ENCODE measurements around the gene TAS1R3. TPM values are rescaled to one million over a fixed set of nuclear protein-coding genes. Genes with fewer than 3 reads are reported as not detected.

The TAS1R3 gene
- total and polyA plus RNA-seq, 2 experiments from 2014 or later = 0.14 TPM; not detected in 1

DNA sequence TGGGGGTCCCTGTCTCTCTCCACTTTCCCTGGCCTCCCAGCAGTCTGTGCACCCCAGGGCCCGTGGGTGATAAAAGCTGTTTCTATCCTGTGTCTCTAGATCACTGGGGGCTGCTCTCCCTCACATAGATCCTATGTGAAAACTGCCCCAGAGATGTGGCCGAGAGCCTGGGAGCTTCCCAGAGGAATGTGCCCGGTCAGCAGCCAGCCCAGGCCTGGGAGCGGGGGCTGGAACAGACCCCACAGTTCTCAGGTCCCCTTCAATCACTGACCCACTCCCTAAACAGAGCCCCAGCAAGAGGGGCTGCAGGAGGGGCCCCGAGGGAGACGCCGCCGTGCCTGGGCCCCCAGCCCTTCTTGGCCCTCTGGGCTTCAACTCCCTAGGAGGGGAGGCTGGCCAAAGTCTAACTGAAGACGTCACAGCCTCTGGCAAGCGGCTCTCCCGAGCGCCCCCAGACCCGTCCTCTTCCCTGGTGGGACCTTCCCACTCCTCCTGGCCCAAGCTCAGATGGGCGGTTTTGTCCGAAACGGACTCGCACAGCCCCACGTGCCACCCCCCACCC lies 26.9 kb downstream of the TAS1R3 start (continued):
- no peak for TF ChIP-seq STAT1 (IDR thresholded peaks at IDR 0.05; ENCODE audit: unreplicated experiment)
- no peak for TF ChIP-seq EZH2 (IDR thresholded peaks at IDR 0.05; ENCODE audit: low read depth, unreplicated experiment)
- TF ChIP-seq ZNF331 (CRISPR knock-in tag; IDR thresholded peaks at IDR 0.05; ENCODE audit: low read depth) = no peak
- no peak for TF ChIP-seq JUNB (IDR thresholded peaks at IDR 0.05; ENCODE audit: unreplicated experiment)
- TF ChIP-seq, protein P1, sequence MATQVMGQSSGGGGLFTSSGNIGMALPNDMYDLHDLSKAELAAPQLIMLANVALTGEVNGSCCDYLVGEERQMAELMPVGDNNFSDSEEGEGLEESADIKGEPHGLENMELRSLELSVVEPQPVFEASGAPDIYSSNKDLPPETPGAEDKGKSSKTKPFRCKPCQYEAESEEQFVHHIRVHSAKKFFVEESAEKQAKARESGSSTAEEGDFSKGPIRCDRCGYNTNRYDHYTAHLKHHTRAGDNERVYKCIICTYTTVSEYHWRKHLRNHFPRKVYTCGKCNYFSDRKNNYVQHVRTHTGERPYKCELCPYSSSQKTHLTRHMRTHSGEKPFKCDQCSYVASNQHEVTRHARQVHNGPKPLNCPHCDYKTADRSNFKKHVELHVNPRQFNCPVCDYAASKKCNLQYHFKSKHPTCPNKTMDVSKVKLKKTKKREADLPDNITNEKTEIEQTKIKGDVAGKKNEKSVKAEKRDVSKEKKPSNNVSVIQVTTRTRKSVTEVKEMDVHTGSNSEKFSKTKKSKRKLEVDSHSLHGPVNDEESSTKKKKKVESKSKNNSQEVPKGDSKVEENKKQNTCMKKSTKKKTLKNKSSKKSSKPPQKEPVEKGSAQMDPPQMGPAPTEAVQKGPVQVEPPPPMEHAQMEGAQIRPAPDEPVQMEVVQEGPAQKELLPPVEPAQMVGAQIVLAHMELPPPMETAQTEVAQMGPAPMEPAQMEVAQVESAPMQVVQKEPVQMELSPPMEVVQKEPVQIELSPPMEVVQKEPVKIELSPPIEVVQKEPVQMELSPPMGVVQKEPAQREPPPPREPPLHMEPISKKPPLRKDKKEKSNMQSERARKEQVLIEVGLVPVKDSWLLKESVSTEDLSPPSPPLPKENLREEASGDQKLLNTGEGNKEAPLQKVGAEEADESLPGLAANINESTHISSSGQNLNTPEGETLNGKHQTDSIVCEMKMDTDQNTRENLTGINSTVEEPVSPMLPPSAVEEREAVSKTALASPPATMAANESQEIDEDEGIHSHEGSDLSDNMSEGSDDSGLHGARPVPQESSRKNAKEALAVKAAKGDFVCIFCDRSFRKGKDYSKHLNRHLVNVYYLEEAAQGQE (IDR thresholded peaks at IDR 0.05; ENCODE audit: unreplicated experiment) = no peak

DNA sequence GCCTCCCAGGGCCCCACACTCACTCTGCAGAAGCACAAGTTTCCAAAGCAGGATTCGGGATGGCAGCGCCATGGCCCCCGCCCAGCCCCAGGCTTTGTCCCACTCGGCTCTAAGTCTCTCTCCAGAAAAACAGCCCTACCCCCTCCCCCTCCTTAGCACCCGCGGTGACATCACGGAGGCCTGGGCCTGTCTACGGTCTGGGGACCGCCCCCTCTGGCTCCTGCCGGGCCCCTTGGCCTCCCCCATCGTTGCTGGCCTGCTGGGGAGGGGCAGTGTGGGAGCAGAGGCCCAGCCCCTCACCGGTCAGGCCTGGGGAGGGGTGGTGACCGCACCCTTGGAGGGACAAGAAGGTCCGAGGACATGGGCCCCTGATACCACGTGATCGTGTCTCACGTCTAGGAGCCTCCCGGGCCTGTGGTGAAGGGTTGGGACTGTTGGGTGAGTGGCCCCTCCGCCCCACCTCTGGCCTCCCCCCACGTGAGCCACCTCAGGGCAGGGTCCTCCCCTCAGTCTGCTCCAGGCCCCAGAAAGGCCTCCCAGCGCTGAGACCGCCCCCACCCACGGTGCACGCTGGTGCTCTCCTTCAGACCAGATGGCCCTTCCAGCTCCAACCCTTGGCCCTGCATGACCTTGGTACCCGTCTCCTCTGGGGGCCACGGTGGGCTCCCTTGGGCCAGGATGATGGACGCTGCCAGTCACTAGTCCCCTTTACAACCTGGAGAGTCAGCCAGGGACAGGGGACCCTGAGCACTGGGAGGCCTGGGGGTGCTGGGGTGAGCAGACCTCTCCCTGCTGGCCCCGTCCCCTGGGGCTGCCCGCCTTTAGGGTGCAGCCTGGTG lies 27.6 kb downstream of the TAS1R3 start, which contains the start of gene MXRA8:
Gene MXRA8 (minus strand): TSS at position 123 of the 839 bp plus-strand sequence. CDS start 51 bp downstream, at position 72.
- TF ChIP-seq CREB1 (CRISPR knock-in tag; IDR thresholded peaks at IDR 0.05; ENCODE audit: low read depth) (peak; percentile 63; the same call in 1 of the 2 replicates), STAT1 (IDR thresholded peaks at IDR 0.05; ENCODE audit: unreplicated experiment) (no peak), JUNB (IDR thresholded peaks at IDR 0.05; ENCODE audit: unreplicated experiment) (no peak)
- DNase-seq (ENCODE audit: low spot score) (peak; percentile 58), ATAC-seq (peak; percentile 34)
- H3K36me3 ChIP-seq (ENCODE audit: insufficient read depth) = no peaks in the 10 kb centered on the region
- H3K4me3 ChIP-seq = peak within 1 kb of the TSS; percentile 35; the same call in 1 of the 2 replicates
- Mint-ChIP-seq H3K27ac (peak within 1 kb of the TSS; percentile 52; the same call in 1 of the 2 replicates), H3K4me1 (peaks cover 31% of the 10 kb centered on the region), H3K36me3 (ENCODE audit: low read depth) (no peaks in the 10 kb centered on the region), H3K9me3 (no peaks in the 10 kb centered on the region; the same call in 2 of the 3 replicates), H3K4me3 (peak within 1 kb of the TSS; percentile 45; the same call in 2 of the 3 replicates), H3K27me3 (ENCODE audit: insufficient read depth, low read depth, poor library complexity) (peaks cover 26% of the 10 kb centered on the region)
- H3K4me2 ChIP-seq = peak within 1 kb of the TSS; percentile 69; the same call in 1 of the 2 replicates
- H4K20me1 ChIP-seq (replicated peaks; ENCODE audit: insufficient read depth) = no peaks in the 10 kb centered on the region
- peaks cover 19% of the 10 kb centered on the region; the same call in 1 of the 2 replicates for H3F3A ChIP-seq (replicated peaks; ENCODE audit: low read depth)
- H3K79me2 ChIP-seq (replicated peaks; ENCODE audit: insufficient read depth) = no peaks in the 10 kb centered on the region
- no peak within 1 kb of the TSS; the same call in 1 of the 2 replicates for H2AFZ ChIP-seq
- H3K9me2 ChIP-seq (ENCODE audit: insufficient read depth) = no peaks in the 10 kb centered on the region
- peaks cover 19% of the 10 kb centered on the region for H3K27me3 ChIP-seq (ENCODE audit: insufficient read depth)
- H3K27ac ChIP-seq (ENCODE audit: low read depth) = no peak within 1 kb of the TSS
- peaks cover 22% of the 10 kb centered on the region for H3K4me1 ChIP-seq (ENCODE audit: insufficient read depth)

DNA sequence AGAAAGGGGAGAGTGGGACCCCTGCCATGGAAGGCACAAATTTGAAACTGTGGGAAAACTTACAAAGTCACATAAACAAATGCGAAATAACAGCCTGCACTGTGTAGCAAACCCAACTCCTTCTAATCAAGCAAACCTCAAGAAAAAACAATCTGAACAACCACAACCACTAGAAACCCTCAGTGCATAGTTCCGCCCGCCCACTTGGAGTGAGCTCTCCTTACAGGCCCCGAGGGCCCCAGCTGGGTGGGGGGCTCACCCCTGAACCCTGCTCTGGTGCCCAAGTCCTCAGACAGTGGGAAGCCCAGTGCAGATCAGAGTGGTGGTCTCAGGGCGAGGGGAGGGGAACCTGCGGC lies 28.2 kb downstream of the TAS1R3 start:
- Histone ChIP-seq H3K4me2 (no peak overlapping the region), H3K36me3 (ENCODE audit: insufficient read depth) (no peaks in the 10 kb centered on the region), H3K9me2 (ENCODE audit: insufficient read depth) (no peaks in the 10 kb centered on the region), H4K20me1 (replicated peaks; ENCODE audit: insufficient read depth) (no peaks in the 10 kb centered on the region), H3K4me3 (no peak overlapping the region), H3K4me1 (ENCODE audit: insufficient read depth) (peaks cover 22% of the 10 kb centered on the region), H3K79me2 (replicated peaks; ENCODE audit: insufficient read depth) (no peaks in the 10 kb centered on the region), H3F3A (replicated peaks; ENCODE audit: low read depth) (peaks cover 19% of the 10 kb centered on the region; the same call in 1 of the 2 replicates), H3K27ac (ENCODE audit: low read depth) (no peak overlapping the region), H2AFZ (no peak overlapping the region), H3K27me3 (ENCODE audit: insufficient read depth) (peaks cover 13% of the 10 kb centered on the region)
- Mint-ChIP-seq H3K27me3 (ENCODE audit: insufficient read depth, low read depth, poor library complexity) (peaks cover 21% of the 10 kb centered on the region), H3K27ac (peak overlapping the region; percentile 44; the same call in 1 of the 2 replicates), H3K9me3 (no peaks in the 10 kb centered on the region; the same call in 2 of the 3 replicates), H3K4me1 (peaks cover 31% of the 10 kb centered on the region), H3K36me3 (ENCODE audit: low read depth) (no peaks in the 10 kb centered on the region), H3K4me3 (peak overlapping the region; percentile 24; the same call in 1 of the 3 replicates)
- no peak for ATAC-seq
- no peak for DNase-seq (ENCODE audit: low spot score)
- TF ChIP-seq, protein P2, sequence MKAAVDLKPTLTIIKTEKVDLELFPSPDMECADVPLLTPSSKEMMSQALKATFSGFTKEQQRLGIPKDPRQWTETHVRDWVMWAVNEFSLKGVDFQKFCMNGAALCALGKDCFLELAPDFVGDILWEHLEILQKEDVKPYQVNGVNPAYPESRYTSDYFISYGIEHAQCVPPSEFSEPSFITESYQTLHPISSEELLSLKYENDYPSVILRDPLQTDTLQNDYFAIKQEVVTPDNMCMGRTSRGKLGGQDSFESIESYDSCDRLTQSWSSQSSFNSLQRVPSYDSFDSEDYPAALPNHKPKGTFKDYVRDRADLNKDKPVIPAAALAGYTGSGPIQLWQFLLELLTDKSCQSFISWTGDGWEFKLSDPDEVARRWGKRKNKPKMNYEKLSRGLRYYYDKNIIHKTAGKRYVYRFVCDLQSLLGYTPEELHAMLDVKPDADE (IDR thresholded peaks at IDR 0.05) = no peak
- TF ChIP-seq ZNF114 (CRISPR knock-in tag; IDR thresholded peaks at IDR 0.05) = no peak
- no peak for TF ChIP-seq ZNF331 (CRISPR knock-in tag; IDR thresholded peaks at IDR 0.05; ENCODE audit: low read depth)
- TF ChIP-seq STAT1 (IDR thresholded peaks at IDR 0.05; ENCODE audit: unreplicated experiment) = no peak
